ENCODE data around the gene SPART.

DNA sequence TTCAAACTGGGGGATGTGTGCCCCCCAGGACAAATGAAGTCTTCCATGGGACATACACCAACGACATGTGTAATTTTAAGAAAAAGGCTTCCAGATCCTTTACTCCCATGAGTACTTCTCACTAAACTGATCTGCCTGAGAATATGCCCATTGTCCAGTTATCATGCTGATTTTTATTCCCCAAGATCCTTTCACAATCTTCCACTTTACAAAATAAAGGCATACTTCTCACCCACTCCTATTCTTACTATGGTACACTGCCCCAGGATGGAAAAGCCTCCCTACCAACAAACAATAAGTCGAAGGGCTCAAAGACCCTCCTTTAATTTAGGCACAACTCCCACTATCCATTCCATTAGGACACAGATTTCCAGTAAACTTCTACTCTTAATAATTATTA, 3.5 kb downstream of the SPART start:
- TF ChIP-seq EZH2 (IDR thresholded peaks at IDR 0.05; ENCODE audit: borderline replicate concordance, low read depth, low read length, poor library complexity, severe bottlenecking) (no peak), CTCF (conservative IDR thresholded peaks at IDR 0.05; ENCODE audit: low read depth, low read length) (no peak)
